Activated naive CD8-positive, alpha-beta T cell treated with anti-CD3 and anti-CD28 coated beads, Interleukin-2, amount 10 ng/mL, durations not matched to agents 7 days and 5 days (primary cell): Measurements from ENCODE around the gene FGD3. TPM values are rescaled to one million over a fixed set of nuclear protein-coding genes. Genes with fewer than 3 reads are reported as not detected.

Experiments
- total RNA-seq, 2 experiments: library from RNA; stranded (reverse); gene quantifications; one replicate each; pipeline ENCODE4 v1.2.3, GENCODE V29; 2021

The FGD3 gene
- total RNA-seq, 2 experiments from 2014 or later = 160 to 161 TPM

Other genes starting within 250 kb of the FGD3 start
- gene BICD2, start 182.7 kb upstream of the FGD3 start, total RNA-seq = 10 to 100 TPM; 31.1 to 31.5 TPM
- gene ZNF484, start 69.5 kb upstream of the FGD3 start, total RNA-seq = 10 to 100 TPM; 13.9 to 14.5 TPM
- 10 to 100 TPM; 68.0 to 70.4 TPM for gene SUSD3, start 111.2 kb downstream of the FGD3 start, total RNA-seq
- 10 to 100 TPM; 68.1 to 68.2 TPM for gene CARD19, start 148.7 kb downstream of the FGD3 start, total RNA-seq
- gene NINJ1, start 186.7 kb downstream of the FGD3 start, total RNA-seq = 10 to 100 TPM; 29.5 to 30.4 TPM
- under 1 TPM in 1 of 2 experiments, not detected in 1; 0.25 TPM for gene WNK2, start 236.6 kb downstream of the FGD3 start, total RNA-seq